GM12878 (cell line): ENCODE results near the gene FGFR2. TPM values are rescaled to one million over a fixed set of nuclear protein-coding genes. Genes with fewer than 3 reads are reported as not detected.

Experiments
- ATAC-seq: fragments of 200-7000 bp; cut with Tn5 transposase; 3 replicates; pipeline ENCODE4 v1.9.1; 2020; ENCODE audit warnings: mild to moderate bottlenecking, moderate library complexity
- BruUV-seq: library from RNA; stranded (reverse); fragments of 400-500 nt; replicated peaks from 2 replicates; lab custom pipeline; 2021; lab: Mats Ljungman, UMichigan
- CTCF ChIA-PET: fragments of 300-600 bp; sonication (Branson Sonifier 250); formaldehyde crosslinking; extraction: SDS; loops from one replicate; lab custom pipeline; 2021; ENCODE audit warnings: inconsistent platforms; lab: Yijun Ruan, JAX
- POLR2A ChIA-PET: fragments of 350-600 bp; formaldehyde crosslinking; extraction: SDS; loops from one replicate; lab custom pipeline; 2021; ENCODE audit warnings: inconsistent platforms; lab: Charles Lee
- RAD21 ChIA-PET: fragments of 300-600 bp; sonication (Branson Sonifier 250); formaldehyde crosslinking; loops from one replicate; lab custom pipeline; 2023; ENCODE audit warnings: antibody characterized with exemption; ENCODE audit not compliant: unreplicated experiment; lab: Charles Lee
- SMC1A ChIA-PET: fragments of 300-600 bp; sonication (Branson Sonifier 250); formaldehyde crosslinking; loops from one replicate; lab custom pipeline; 2023; ENCODE audit not compliant: unreplicated experiment, uncharacterized antibody; lab: Charles Lee
- DNase-seq: peaks from one replicate; pipeline ENCODE4 v3.0.0-alpha.2; 2011; ENCODE audit warnings: low read depth, low spot score
- FAIRE-seq: peaks from 3 replicates; lab custom pipeline; 2011; peaks lifted over from hg19 to GRCh38; lab: Jason Lieb, UNC
- H2AFZ ChIP-seq: 2 replicates; pipeline ENCODE4 v1.6.0; 2011; ENCODE audit warnings: low read depth, low read length, control low read depth; ENCODE audit not compliant: control insufficient read depth
- H3K27ac ChIP-seq: 2 replicates; pipeline ENCODE4 v1.5.1; 2011; ENCODE audit warnings: control low read depth; ENCODE audit not compliant: control insufficient read depth, insufficient read depth
- H3K27me3 ChIP-seq, 2 experiments: replicated peaks in 1 of 2; 2 replicates each; pipeline versions ENCODE4 v1.6.0 to v1.6.1; 2011; ENCODE audit warnings: low read length in 1 of 2; ENCODE audit not compliant: control insufficient read depth in 2 of 2, insufficient read depth in 2 of 2
- H3K36me3 ChIP-seq, 2 experiments: 2 replicates each; pipeline ENCODE4 v1.5.1; 2011; ENCODE audit warnings: low read length in 1 of 2; ENCODE audit not compliant: control insufficient read depth in 2 of 2, insufficient read depth in 2 of 2
- H3K4me1 ChIP-seq: 2 replicates; pipeline ENCODE4 v1.6.1; 2011; ENCODE audit warnings: mild to moderate bottlenecking, low read length, moderate library complexity, mixed read lengths; ENCODE audit not compliant: control insufficient read depth, insufficient read depth
- H3K4me2 ChIP-seq: 2 replicates; pipeline ENCODE4 v1.6.0; 2011; ENCODE audit warnings: control low read depth; ENCODE audit not compliant: control insufficient read depth, insufficient read depth
- H3K4me3 ChIP-seq: fragments of 200-600 bp; sonication (generic); 2 replicates; pipeline ENCODE4 v1.5.1; 2016
- H3K79me2 ChIP-seq: 2 replicates; pipeline ENCODE4 v1.6.0; 2011; ENCODE audit warnings: low read length; ENCODE audit not compliant: control insufficient read depth, insufficient read depth
- H3K9ac ChIP-seq: 2 replicates; pipeline ENCODE4 v1.8.0; 2011; ENCODE audit warnings: low read length, control low read depth, mixed read lengths; ENCODE audit not compliant: control insufficient read depth, insufficient read depth
- H3K9me3 ChIP-seq: replicated peaks from 3 replicates; pipeline ENCODE4 v1.5.1; 2011; ENCODE audit warnings: mild to moderate bottlenecking, low read length; ENCODE audit not compliant: control insufficient read depth, insufficient read depth
- H4K20me1 ChIP-seq: 2 replicates; pipeline ENCODE4 v1.6.0; 2011; ENCODE audit not compliant: control insufficient read depth, insufficient read depth
- BRCA1 ChIP-seq: IDR thresholded peaks from 2 replicates; pipeline ENCODE4 v1.6.1; 2011; ENCODE audit warnings: low read depth, low read length, improper control_type of control experiment
- IRF5 ChIP-seq: fragments of 450-650 bp; IDR thresholded peaks from 2 replicates; pipeline ENCODE4 v1.6.1; 2017; ENCODE audit warnings: borderline replicate concordance
- POLR2A ChIP-seq: IDR thresholded peaks from 2 replicates; pipeline ENCODE4 v1.6.1; 2011; ENCODE audit warnings: low read depth, mild to moderate bottlenecking, low read length
- POLR2AphosphoS5 ChIP-seq: IDR thresholded peaks from 2 replicates; pipeline ENCODE4 v1.6.1; 2011; ENCODE audit warnings: mild to moderate bottlenecking, low read length, inconsistent platforms
- RFX5 ChIP-seq: IDR thresholded peaks from 2 replicates; pipeline ENCODE4 v1.6.1; 2011; ENCODE audit warnings: low read depth, low read length, improper control_type of control experiment
- SIN3A ChIP-seq: IDR thresholded peaks from 2 replicates; pipeline ENCODE4 v1.6.1; 2012; ENCODE audit warnings: low read depth, low read length, improper control_type of control experiment
- STAT1 ChIP-seq: fragments of 450-650 bp; conservative IDR thresholded peaks from 2 replicates; pipeline ENCODE4 v1.6.1; 2014; ENCODE audit warnings: antibody characterized with exemption, mild to moderate bottlenecking
- ZBTB4 ChIP-seq: fragments of 450-650 bp; formaldehyde crosslinking; IDR thresholded peaks from 2 replicates; pipeline ENCODE4 v1.4.0; 2022; ENCODE audit warnings: mild to moderate bottlenecking, moderate library complexity
- ZSCAN29 ChIP-seq: fragments of 450-650 bp; IDR thresholded peaks from 2 replicates; pipeline ENCODE4 v1.6.1; 2017; ENCODE audit warnings: mild to moderate bottlenecking, moderate library complexity
- WGBS: methylation state at CpG from one replicate; pipeline ENCODE4 v1.1.6; 2016; ENCODE audit warnings: low lambda C conversion rate; ENCODE audit not compliant: insufficient replicate concordance, insufficient coverage; ENCODE audit errors: missing lambda C conversion rate; 5-methylcytosine and 5-hydroxymethylcytosine counted together
- in situ Hi-C: fragments of 300-500 bp; cut with MboI; formaldehyde crosslinking; loops from 9 replicates; pipeline ENCODE4 v1.14.3; 2018; ENCODE audit warnings: mixed read lengths
- intact Hi-C: fragments of 100-400 bp; cut with micrococcal nuclease; formaldehyde crosslinking; loops from one replicate; pipeline ENCODE4 v1.14.2; 2022; ENCODE audit not compliant: unreplicated experiment
- polyA plus RNA-seq, 11 experiments: library from polyadenylated mRNA; depleted of rRNA in 4 of 11; unstranded in 6 of 11; stranded (reverse) in 5 of 11; fragments of >200 nt; fragmentation: Nextera tagmentation in 4 of 11; fragmentation: Illumina TruSeq in 1 of 11; extraction: Ambion mirVana in 4 of 11; extraction: Trizol in 1 of 11; gene quantifications; 1 replicate in 1 of 11; 2 replicates in 10 of 11; pipeline versions ENCODE4 v1.2.1 to v1.2.3, GENCODE V29; 2011 to 2016; ENCODE audit warnings: inconsistent platforms in 2 of 11, missing spikeins in 2 of 11, low read depth in 1 of 11
- total RNA-seq, 4 experiments: library from RNA; depleted of rRNA in 3 of 4; stranded (reverse); fragments of >200 nt in 3 of 4; fragmentation: Illumina TruSeq in 1 of 4; extraction: Trizol in 1 of 4; gene quantifications; 2 replicates each; pipeline versions ENCODE4 v1.2.1 to v1.2.3, GENCODE V29; 2013 to 2021
- TF ChIP-seq, protein P1 (sequence below): fragments of 450-650 bp; IDR thresholded peaks from 2 replicates; pipeline ENCODE4 v1.6.1; 2018; ENCODE audit warnings: mild to moderate bottlenecking, low read depth, moderate library complexity; ENCODE audit not compliant: partially characterized antibody
- TF ChIP-seq, protein P2 (sequence below): fragments of 450-650 bp; conservative IDR thresholded peaks from 2 replicates; pipeline ENCODE4 v1.6.1; 2017; ENCODE audit warnings: mild to moderate bottlenecking, moderate library complexity
- TF ChIP-seq, protein P3 (sequence below): fragments of 450-650 bp; IDR thresholded peaks from 2 replicates; pipeline ENCODE4 v1.6.1; 2017; ENCODE audit warnings: antibody characterized with exemption, mild to moderate bottlenecking, moderate library complexity

FGFR2 gene
- total and polyA plus RNA-seq, 10 of the 15 experiments (the other 5 are each of a cell fraction or from before 2014, with no cell fraction given): 0.04 to 0.15 TPM; not detected in 8

GRCh38 chr10:121578298-121578697 lies 19.9 kb downstream of the FGFR2 start:
- ATAC-seq (no peak), FAIRE-seq (no peak), DNase-seq (no peak)
- Histone ChIP-seq H3K79me2 (no peaks in the 10 kb centered on the region), H3K27me3 (no peaks in the 10 kb centered on the region), H3K4me1 (no peaks in the 10 kb centered on the region), H3K4me3 (no peak overlapping the region), H3K36me3 (no peaks in the 10 kb centered on the region), H3K27ac (no peak overlapping the region), H2AFZ (no peak overlapping the region), H4K20me1 (no peaks in the 10 kb centered on the region), H3K4me2 (no peak overlapping the region), H3K9me3 (no peaks in the 10 kb centered on the region), H3K9ac (no peak overlapping the region)
- POLR2A ChIA-PET: no interaction called here
- CTCF ChIA-PET: no interaction called here
- WGBS: 22% methylated on average over 9 of the region's 9 CpGs
- BruUV-seq: no TSS peak
- RAD21 ChIA-PET: no interaction called here
- intact Hi-C loops: no loop called here
- in situ Hi-C loops: no loop called here
- SMC1A ChIA-PET: no interaction called here
- TF ChIP-seq SIN3A (no peak), STAT1 (no peak), POLR2A (no peak), RFX5 (no peak), BRCA1 (no peak), IRF5 (no peak), ZSCAN29 (no peak), POLR2AphosphoS5 (no peak), ZBTB4 (CRISPR knock-in tag) (no peak)
- TF ChIP-seq, protein P1, sequence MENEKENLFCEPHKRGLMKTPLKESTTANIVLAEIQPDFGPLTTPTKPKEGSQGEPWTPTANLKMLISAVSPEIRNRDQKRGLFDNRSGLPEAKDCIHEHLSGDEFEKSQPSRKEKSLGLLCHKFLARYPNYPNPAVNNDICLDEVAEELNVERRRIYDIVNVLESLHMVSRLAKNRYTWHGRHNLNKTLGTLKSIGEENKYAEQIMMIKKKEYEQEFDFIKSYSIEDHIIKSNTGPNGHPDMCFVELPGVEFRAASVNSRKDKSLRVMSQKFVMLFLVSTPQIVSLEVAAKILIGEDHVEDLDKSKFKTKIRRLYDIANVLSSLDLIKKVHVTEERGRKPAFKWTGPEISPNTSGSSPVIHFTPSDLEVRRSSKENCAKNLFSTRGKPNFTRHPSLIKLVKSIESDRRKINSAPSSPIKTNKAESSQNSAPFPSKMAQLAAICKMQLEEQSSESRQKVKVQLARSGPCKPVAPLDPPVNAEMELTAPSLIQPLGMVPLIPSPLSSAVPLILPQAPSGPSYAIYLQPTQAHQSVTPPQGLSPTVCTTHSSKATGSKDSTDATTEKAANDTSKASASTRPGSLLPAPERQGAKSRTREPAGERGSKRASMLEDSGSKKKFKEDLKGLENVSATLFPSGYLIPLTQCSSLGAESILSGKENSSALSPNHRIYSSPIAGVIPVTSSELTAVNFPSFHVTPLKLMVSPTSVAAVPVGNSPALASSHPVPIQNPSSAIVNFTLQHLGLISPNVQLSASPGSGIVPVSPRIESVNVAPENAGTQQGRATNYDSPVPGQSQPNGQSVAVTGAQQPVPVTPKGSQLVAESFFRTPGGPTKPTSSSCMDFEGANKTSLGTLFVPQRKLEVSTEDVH: no peak
- TF ChIP-seq, protein P2, sequence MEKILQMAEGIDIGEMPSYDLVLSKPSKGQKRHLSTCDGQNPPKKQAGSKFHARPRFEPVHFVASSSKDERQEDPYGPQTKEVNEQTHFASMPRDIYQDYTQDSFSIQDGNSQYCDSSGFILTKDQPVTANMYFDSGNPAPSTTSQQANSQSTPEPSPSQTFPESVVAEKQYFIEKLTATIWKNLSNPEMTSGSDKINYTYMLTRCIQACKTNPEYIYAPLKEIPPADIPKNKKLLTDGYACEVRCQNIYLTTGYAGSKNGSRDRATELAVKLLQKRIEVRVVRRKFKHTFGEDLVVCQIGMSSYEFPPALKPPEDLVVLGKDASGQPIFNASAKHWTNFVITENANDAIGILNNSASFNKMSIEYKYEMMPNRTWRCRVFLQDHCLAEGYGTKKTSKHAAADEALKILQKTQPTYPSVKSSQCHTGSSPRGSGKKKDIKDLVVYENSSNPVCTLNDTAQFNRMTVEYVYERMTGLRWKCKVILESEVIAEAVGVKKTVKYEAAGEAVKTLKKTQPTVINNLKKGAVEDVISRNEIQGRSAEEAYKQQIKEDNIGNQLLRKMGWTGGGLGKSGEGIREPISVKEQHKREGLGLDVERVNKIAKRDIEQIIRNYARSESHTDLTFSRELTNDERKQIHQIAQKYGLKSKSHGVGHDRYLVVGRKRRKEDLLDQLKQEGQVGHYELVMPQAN: no peak
- TF ChIP-seq, protein P3, sequence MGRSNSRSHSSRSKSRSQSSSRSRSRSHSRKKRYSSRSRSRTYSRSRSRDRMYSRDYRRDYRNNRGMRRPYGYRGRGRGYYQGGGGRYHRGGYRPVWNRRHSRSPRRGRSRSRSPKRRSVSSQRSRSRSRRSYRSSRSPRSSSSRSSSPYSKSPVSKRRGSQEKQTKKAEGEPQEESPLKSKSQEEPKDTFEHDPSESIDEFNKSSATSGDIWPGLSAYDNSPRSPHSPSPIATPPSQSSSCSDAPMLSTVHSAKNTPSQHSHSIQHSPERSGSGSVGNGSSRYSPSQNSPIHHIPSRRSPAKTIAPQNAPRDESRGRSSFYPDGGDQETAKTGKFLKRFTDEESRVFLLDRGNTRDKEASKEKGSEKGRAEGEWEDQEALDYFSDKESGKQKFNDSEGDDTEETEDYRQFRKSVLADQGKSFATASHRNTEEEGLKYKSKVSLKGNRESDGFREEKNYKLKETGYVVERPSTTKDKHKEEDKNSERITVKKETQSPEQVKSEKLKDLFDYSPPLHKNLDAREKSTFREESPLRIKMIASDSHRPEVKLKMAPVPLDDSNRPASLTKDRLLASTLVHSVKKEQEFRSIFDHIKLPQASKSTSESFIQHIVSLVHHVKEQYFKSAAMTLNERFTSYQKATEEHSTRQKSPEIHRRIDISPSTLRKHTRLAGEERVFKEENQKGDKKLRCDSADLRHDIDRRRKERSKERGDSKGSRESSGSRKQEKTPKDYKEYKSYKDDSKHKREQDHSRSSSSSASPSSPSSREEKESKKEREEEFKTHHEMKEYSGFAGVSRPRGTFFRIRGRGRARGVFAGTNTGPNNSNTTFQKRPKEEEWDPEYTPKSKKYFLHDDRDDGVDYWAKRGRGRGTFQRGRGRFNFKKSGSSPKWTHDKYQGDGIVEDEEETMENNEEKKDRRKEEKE: no peak
